ENCODE results near the gene PPP1R7.

PPP1R7 gene

DNA sequence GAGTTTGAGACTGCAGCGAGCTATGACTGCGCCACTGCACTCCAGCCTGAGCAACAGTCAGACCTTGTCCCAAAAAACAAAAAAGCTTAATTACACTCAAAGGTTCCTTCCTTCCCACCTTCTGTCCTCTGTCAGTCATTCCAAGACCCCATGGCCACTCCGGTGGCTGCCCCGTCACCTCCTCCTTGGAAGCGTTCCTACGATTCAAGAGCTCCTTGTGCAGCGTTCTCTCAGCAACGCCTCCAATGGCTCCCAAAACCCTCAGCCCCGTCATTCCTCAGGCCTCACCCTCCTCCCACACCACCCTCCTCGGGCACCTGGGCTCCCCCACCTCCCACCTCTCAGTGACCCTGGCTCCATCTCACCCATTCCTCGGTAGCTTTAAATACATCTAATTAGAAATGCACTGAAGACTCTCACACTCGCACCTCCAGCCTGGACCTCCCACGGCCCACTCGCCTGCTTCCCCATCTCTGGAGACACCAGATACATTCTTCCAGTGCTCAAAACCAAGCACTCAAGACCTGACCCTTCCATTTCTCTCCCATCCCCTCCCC lies 9.0 kb upstream of the PPP1R7 start:
- no peak for DNase-seq

GRCh38 chr2:241142063-241142462 lies 8.2 kb upstream of the PPP1R7 start:
- no peak for DNase-seq

- DNase-seq: no peak
These were observed 7.7 kb upstream of the PPP1R7 start for GRCh38 chr2:241142593-241142992.

GRCh38 chr2:241146286-241146685 lies 4.0 kb upstream of the PPP1R7 start:
- no peak for DNase-seq

- DNase-seq: no peak
These were observed 2.9 kb upstream of the PPP1R7 start for GRCh38 chr2:241147336-241147735.

GRCh38 chr2:241148239-241148638 lies 2.0 kb upstream of the PPP1R7 start:
- DNase-seq: no peak

- DNase-seq: peak; percentile 35 to 90 (median 84)
These were observed 1.2 kb upstream of the PPP1R7 start, which contains the start of gene PASK for GRCh38 chr2:241148891-241149674. Gene PASK, minus strand, starts transcription at chr2:241149472. Its CDS starts 6,440 bp downstream, at chr2:241143032.

- DNase-seq: no peak
These were observed 667 bp upstream of the PPP1R7 start for GRCh38 chr2:241149675-241149924.

DNA sequence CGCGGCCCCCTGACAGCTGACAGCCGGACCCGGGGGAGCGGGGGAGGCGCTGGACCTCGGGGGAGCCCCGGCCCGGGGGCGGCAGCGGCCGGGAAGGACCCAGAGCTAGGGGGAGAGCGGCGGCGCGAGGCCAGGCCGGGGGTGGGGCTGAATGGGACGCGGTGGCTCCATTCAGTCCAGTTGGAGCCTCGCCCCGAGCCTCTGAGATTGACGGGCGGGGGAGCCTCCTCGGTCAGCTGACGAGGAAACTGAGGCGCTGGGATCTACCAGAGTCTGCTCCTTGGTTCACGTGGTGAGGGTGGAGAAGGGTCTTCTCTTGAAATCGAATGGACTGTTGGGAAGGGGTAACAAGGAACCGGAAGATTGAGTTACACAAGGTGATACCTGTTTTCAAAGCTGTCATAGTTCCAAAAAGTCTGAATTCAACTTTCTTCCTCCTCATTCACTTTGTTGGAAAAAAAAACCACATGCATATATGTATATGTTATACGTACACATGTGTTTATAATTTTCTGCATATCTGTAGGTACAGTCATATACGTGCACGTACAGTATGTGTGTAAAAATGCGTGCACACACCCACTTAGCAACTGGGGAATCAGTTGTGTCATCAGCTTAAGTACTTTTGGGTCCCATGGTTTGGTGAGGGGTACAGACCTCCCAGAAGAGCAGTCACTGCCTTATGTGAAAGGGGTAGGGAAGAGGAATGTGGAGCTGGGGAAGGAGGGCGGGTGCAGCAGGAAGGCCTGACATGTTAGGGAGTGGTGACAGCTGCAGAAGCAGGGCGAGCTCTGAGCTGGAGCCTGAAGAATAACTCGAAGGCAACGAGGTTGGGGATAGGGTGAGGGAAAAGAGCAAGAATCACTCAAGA lies 628 bp downstream of the PPP1R7 start:
- DNase-seq: peak in 2 of 14 donors; percentile 25 to 62

DNA sequence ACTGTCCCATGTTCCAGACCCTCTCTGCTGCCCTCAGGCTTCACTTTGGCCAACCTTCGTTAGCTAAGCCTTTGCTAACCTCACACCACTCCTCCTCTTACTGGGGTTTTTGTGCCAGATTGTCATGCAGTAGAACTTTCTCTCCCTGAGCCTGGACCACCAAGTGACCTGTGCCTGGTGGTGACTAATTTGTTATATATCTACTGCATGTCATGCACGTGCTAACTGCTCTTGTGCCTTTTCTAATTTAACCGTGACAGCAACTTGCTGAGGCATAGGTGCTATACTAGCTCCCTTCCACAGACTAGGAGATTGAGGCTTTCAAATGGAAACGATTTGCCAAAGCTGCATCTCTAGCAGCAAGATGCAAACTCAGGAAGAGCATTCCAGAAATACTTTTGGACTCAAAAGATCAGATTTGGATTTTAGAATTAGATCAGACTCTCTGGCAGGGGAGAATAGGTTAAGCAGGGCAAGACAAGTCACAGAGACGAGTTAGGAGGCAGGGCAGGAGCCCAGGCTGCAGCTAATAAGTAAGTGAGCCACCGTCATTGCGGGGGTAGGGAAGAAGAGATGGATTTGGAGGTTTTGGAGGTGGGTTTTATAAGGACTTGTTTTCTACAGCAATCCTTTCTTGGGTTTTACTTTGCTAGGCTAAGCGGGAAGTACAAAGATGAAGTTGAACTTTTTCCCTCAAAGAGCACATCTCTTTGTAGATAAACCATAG lies 1.8 kb downstream of the PPP1R7 start:
- DNase-seq: no peak

DNA sequence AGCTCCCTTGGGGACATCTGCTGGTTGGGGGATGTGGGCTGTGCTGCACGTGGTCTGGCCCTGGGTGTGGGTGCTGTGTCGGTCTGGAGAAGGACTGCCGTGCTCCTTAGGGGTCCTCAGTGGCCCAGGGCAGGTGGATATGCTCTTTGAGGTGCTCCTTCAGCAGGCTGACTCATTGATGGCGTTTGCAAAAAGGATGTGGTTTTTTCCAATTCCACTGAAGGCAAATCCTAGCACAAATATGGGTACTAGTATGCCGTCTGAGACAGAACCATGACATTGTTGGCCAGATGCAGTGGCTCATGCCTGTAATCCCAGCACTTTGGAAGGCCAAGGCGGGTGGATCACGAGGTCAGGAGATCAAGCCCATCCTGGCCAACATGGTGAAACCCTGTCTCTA lies 3.3 kb downstream of the PPP1R7 start:
- DNase-seq: no peak

- no peak for DNase-seq
These were observed 4.6 kb downstream of the PPP1R7 start for GRCh38 chr2:241154915-241155314.

GRCh38 chr2:241155936-241156335 lies 5.7 kb downstream of the PPP1R7 start:
- DNase-seq: no peak

DNA sequence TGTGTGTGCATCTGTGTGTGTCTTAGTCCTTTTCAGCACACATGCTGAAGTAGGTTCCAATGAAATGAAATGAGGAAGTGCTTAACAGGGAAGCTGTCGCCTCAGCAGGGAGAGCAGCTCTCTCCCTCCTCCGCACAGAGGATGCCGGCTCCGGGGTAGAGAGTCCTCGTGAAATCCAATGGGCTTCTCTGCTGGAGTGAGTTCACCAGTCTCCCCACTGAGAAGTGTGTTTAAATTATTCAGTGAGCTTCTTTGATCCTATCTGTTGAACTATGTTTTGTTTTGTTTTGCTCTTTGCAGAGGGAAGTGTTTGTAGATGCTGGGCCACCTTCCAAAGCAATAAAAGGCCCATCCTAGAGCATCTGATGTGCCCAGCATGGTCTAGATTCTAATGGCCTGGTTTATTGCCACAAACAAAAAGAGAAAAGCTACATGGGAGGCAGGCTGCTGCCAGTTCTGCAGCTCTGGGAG lies 6.7 kb downstream of the PPP1R7 start:
- peak in 1 of 14 donors; percentile 43 for DNase-seq

- no peak for DNase-seq
These were observed 7.7 kb downstream of the PPP1R7 start for GRCh38 chr2:241157841-241158545.

GRCh38 chr2:241158546-241158900 lies 8.3 kb downstream of the PPP1R7 start:
- DNase-seq: no peak

GRCh38 chr2:241159116-241159515 lies 8.8 kb downstream of the PPP1R7 start:
- DNase-seq: no peak

DNA sequence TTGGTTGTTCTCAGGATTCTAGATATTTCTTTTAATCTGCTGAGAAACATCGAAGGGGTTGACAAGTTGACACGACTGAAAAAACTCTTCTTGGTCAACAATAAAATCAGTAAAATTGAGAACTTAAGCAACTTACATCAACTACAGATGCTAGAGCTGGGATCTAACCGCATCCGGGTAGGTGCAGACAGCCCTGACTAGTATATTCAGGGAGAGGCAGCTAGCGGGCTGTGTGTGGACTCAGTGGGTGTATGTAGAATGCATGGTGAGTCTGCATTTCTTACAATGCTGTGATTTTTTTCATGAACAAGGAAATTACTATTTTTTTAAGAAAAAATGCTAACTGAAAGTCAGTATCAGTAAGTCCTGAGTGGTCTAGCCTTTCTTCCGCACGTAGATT lies 10.1 kb downstream of the PPP1R7 start:
- no peak for DNase-seq

DNA sequence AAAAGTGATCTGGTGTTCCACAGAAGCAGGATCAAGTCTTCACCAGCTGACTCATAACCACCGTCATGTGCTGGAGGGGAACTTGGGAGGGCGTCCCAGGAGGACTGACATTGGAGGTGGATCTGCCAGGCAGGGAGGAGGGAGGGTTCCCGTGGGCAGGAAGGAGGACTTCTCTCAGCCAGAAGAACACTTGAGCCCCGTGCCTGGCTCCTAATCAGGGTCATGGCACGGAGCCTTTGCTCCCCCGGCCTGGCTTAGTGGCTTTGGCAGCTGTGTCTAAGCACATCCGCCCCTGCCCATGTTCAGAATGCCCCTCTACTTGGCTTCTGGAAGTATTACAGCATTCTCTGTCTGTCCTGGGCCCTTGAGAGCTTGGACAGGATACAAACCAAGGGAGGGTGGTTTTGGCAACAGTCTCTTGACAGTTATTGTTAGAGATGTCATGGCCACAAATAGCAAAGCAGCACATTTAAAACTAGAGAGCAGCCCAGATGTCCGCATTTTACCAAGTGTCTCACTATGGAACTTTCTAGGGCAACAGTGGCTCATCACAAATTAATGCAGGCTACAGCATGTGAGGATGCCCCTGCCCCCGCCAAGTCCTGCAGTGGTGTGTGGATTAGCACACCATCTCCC lies 11.5 kb downstream of the PPP1R7 start:
- DNase-seq: peak in 10 of 14 donors; percentile 12 to 84 (median 61)

DNA sequence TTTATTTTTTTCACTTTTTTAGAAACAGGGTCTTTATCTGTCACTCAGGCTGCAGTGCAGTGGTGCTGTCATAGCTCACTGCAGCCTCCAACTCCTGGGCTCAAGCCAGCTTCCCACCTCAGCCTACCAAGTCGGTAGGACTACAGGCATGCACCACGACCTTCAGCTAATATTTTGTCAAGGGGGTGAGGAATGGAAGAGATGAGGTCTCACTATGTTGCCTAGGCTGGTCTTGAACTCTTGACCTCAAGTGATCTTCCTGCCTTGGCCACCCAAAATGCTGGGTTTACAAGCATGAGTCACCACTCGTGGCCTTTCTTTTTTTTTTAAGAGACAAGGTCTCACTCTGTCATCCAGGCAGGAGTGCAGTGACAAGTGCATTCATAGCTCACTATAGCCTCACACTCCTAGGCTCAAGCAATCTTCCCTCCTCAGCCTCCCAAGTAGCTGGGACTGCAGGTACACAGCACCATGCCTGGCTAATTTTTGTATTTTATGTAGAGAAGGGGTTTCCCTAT lies 13.4 kb downstream of the PPP1R7 start:
- DNase-seq: no peak

GRCh38 chr2:241168366-241168765 lies 18.1 kb downstream of the PPP1R7 start:
- DNase-seq: no peak

Measured in C1 segment of cervical spinal cord (tissue), 14 donors.